GM12872 (cell line): ENCODE data around the gene TMEM164.

ENCODE experiments used
- TF ChIP-seq, protein P1 (sequence below): IDR thresholded peaks from 3 replicates; pipeline ENCODE4 v1.5.1; 2011; ENCODE audit warnings: low read depth, mild to moderate bottlenecking, low read length, moderate library complexity; ENCODE audit not compliant: insufficient read depth

TMEM164 gene

DNA sequence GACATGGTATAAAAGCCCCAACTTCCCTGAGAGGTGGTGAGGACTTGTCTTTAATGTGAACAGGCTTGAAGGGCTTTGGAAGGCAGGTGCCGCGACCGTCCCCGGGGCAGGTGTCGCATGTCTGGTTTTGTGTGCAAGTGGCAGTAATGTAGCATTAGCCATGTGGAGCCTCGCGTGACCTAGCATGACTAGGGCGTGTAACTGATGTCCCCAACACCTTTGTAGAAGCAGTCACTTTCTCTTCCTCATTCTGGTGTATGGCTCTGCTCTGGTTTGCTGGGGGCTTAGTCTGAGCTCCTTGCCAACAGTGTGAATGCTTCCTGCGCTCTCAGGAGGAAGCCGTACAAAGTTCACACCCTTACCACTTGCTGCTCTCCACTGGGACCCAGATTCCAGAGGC, 169.3 kb downstream of the TMEM164 start:
- TF ChIP-seq, protein P1, sequence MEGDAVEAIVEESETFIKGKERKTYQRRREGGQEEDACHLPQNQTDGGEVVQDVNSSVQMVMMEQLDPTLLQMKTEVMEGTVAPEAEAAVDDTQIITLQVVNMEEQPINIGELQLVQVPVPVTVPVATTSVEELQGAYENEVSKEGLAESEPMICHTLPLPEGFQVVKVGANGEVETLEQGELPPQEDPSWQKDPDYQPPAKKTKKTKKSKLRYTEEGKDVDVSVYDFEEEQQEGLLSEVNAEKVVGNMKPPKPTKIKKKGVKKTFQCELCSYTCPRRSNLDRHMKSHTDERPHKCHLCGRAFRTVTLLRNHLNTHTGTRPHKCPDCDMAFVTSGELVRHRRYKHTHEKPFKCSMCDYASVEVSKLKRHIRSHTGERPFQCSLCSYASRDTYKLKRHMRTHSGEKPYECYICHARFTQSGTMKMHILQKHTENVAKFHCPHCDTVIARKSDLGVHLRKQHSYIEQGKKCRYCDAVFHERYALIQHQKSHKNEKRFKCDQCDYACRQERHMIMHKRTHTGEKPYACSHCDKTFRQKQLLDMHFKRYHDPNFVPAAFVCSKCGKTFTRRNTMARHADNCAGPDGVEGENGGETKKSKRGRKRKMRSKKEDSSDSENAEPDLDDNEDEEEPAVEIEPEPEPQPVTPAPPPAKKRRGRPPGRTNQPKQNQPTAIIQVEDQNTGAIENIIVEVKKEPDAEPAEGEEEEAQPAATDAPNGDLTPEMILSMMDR = no peak

DNA sequence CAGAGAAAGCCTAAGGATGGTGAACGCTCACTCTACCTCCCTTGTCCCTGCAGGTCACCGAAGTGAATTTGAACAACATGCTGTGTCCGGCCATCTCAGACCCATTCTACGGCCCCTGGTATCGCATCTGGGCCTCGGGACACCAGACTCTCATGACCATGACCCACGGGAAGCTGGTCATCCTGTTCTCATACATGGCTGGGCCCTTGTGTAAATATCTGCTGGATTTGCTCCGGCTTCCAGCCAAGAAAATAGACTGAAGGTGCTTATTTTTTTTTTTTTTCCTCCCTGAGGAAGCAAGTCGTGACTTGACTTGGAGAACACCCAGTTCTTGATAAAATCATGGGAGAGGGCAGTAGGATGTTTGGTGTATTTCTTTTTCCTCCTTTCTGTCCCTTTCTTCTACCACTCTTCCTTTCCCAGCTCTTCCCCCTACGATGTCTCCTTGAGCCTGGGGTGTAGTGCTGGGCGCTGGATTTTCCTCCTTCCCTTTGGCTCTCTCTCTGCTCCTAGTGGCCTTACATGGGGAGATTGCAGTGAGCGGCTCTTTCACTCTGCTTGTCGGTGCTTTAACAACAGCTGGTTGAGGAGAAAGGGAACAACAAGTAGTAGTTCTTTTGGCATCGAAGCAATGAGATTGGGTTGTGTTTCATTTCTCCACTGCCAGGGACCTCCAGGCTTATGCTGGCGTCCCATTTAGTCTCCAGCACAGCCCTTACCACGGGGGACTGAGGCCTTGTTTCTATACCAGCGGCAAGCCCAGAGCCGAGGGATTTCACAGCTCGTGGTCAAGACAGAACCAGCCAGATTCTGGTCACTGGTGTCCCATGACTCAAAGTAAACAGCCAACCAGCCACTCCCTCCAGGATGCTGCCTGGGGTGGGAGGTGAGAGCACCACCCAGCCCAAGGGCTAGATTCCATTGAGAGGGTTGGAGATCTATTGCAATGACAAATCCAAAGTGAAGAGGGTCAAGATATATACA, 170.6 kb downstream of the TMEM164 start:
- TF ChIP-seq, protein P1 = no peak

DNA sequence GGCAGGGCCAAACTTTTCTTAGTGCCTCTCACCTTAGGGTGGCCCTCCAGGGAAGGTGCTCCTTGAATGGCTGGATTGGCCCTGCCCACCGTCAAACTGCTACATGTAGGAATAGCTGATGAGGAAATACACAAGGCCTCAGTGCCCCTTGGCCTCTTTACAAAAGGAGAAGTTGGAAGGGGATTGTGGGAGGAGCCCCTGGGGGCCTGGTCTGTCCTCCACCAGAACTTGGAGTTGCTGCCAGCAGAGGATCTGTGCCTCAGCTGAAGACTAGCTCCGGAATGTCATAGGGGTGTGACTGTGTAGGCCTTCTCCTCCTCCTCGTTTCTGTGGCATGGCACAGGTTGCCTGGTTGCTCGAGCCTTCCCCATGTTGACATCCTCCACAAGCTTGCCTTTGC, 172.2 kb downstream of the TMEM164 start:
- TF ChIP-seq, protein P1 = no peak

DNA sequence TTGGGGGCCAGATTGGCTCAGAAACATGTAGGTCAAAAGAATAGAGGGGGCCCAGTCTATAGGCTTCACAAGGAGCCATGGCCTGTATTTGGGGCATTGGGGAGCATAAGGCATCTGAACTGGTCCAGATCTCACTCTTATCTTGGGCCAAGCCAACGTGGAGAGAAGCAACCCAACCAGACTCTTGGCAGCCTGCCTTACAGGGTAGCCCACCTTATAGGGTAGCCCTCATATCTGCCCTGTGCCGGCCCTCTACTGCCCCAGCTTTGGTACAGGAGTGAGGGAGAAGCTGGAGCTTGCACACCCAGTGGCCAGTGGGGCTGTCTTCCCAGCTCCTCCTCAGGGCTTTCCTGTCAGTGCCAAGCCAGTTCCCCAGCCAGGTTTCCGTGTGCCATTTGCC, 172.8 kb downstream of the TMEM164 start:
- TF ChIP-seq, protein P1 = no peak

DNA sequence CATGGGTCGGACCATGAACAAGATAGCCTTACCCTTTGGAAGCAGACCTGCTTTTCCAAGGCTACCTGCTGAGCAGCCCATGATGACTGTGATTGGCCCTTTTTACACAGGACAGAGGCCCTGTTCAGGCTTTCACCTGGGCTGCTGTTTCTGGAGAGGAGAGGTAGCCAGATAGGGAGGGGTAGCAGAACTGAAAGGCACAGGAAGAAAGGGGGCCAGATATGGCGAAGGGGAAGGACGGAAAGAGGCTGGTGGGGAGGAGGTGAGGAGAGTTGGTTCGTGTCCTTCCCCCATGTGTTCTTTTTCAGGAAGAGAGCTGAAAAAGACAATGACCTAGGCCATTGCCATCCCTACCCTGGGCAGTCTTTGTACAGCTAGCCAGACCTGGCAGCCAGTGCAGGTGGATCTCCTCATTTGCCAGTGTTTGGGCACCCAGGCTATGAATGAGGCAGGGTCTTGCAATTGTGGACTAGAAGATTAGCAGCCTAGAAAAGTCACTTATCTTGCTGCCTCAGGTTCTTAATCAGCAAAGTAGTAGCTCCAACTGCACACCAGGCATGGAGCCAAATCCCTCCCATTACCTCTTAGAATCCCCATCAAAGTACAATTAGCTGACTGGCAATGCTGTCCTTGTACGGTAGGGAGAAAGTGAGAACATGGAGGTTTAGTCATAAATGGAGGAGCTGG, 175.4 kb downstream of the TMEM164 start:
- TF ChIP-seq, protein P1 = no peak

DNA sequence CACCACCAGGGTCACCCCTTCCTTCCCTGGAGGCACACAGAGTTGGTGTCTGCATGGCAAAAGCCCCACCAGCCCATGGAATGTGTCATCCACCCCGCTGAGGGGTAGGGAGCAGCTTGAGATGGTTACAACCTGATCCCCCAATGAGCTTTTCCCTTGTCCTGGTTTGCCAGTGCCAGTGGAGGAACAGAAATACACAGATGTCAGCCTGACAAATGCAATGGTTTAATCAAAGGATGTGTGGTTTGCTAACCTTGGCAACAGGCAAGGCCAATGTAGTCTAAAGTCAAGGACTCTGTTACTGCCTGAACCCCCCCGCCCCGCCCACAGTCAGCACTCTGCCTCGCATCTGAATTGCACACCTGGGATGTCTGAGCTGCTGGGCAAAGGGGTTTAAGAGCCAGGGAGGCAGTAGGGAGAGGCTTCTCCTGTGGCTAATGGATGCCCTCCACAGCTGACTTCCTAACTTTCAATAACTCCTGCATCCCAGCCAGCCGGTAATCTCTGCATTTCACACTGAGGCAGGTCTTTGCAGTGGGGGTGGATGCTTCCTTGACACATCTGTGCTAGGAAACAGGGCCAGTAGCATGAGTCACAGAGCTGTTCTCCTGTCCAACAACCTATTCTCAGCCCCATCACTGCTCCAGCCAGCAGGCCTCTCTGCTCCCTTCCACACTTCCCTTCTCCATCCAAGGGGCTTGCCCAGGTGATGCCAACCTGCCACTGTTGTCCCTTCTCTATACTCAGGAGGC, 177.4 kb downstream of the TMEM164 start:
- TF ChIP-seq, protein P1 = no peak

DNA sequence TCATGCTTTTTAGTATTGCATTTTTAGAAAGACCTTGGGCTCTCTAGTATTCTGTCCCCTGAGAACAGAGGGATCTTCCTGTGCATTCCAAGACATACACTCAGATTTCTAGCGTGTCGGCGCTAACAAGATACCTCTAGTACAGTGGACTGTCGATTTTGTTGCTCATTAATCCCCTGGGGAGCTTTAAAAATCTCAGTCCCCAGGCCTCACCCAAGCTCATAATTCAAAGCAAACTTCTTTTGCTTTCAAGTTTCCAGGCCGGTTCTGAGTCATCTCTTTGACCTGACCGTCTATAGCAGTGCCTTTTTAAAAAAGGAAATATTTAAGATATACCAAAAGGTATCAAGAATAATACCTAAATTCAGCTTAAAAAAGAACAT, 178.0 kb downstream of the TMEM164 start:
- TF ChIP-seq, protein P1 = no peak
